ENCODE data around the gene MAPK4.

Gene MAPK4

DNA sequence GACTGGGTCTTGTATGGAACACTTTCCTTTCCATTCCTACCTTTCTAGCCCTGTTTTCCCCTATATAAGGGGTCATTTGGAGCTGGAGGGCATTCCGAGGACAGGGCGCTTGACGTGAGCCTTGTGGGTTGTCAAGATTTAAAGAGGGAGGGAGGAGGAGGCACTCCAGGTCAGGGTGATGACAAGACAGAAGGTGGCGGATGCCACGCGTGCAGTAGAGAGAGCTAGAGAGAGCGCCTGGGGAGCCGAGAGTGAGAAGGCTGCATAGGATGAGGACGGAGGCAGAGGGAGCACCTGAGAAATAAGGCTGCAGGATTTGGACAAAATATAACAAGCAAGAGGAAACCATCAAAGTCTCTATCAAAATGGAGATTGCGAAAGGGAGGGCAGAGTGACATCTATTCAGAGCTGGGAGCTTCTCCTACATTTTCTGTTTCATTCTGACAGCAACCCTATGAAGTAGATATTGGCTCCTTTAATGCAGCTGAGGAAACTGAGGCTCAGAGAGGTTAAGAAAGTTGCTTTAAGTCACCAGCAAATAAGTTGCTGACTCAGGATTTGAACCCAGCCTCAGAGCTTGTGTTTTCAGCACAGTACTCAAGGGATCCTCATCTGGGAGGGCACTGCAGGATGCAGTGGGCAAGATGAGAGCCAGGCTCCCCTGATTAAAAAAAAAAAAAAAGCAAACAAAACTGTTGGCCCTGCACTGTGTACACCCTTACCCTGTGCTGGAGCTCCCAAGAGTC, 135.7 kb downstream of the MAPK4 start:
- no peak overlapping the region for H3K27ac ChIP-seq
- TF ChIP-seq, protein P1, sequence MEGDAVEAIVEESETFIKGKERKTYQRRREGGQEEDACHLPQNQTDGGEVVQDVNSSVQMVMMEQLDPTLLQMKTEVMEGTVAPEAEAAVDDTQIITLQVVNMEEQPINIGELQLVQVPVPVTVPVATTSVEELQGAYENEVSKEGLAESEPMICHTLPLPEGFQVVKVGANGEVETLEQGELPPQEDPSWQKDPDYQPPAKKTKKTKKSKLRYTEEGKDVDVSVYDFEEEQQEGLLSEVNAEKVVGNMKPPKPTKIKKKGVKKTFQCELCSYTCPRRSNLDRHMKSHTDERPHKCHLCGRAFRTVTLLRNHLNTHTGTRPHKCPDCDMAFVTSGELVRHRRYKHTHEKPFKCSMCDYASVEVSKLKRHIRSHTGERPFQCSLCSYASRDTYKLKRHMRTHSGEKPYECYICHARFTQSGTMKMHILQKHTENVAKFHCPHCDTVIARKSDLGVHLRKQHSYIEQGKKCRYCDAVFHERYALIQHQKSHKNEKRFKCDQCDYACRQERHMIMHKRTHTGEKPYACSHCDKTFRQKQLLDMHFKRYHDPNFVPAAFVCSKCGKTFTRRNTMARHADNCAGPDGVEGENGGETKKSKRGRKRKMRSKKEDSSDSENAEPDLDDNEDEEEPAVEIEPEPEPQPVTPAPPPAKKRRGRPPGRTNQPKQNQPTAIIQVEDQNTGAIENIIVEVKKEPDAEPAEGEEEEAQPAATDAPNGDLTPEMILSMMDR (conservative IDR thresholded peaks at IDR 0.05): no peak

DNA sequence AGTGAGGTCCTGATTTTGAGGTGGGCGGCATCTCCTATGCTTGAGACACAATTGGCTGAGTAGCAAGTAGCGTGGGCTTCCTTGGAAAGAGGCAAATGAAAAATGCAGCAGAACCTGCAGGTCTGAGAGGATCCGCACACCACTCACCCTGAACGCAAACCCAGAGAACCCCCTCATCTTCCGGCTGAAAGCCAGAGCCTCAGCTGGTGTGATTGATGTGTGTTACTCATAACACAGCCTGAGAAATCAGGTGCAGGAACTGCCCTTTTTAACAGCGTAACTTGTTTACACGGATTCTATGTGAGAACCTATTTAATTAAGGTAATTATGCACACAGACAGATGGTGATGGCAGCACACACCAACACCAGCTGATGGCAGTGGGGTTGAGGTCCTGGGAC, 136.5 kb downstream of the MAPK4 start:
- TF ChIP-seq, protein P1 (conservative IDR thresholded peaks at IDR 0.05): no peak
- no peak overlapping the region for H3K27ac ChIP-seq

DNA sequence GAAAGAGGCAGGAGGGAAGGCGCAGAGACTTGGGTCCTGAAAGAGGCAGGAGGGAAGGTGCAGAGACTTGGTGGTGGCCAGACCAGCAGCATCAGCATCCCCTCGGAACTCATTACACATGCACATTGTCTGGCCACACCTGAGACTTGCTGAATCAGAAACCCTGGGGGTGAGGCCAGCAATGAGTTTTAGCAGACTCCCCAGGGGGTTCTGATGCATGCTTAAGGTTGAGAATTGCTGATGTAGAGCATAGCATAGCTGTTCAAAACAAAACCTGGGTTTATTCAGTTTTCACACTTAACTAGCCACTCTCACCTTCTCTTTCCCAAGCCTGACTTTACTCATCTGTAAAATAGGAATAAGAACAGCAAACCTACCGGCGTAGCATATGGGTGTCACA, 137.0 kb downstream of the MAPK4 start:
- TF ChIP-seq, protein P1 (conservative IDR thresholded peaks at IDR 0.05): no peak
- no peak overlapping the region for H3K27ac ChIP-seq

DNA sequence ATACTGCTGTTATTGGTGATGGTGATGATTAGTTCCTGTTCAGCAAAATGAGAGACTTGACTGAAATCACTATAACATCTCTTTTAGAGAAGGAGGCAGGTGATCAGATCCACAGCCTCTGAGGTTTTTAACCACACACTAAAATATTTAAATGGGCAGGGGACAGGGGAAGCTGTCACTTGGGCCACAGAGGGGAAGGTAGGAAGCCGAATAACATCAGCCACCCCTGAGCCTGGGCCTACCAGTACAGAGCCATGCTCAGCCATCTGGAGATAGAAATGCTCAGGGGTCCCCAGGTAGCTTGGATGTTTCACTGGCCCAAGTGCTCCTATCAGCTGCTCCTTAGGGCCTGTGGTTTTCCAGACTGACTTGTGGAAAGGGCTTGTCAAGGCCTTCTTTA, 137.6 kb downstream of the MAPK4 start:
- no peak overlapping the region for H3K27ac ChIP-seq
- TF ChIP-seq, protein P1 (conservative IDR thresholded peaks at IDR 0.05): no peak

DNA sequence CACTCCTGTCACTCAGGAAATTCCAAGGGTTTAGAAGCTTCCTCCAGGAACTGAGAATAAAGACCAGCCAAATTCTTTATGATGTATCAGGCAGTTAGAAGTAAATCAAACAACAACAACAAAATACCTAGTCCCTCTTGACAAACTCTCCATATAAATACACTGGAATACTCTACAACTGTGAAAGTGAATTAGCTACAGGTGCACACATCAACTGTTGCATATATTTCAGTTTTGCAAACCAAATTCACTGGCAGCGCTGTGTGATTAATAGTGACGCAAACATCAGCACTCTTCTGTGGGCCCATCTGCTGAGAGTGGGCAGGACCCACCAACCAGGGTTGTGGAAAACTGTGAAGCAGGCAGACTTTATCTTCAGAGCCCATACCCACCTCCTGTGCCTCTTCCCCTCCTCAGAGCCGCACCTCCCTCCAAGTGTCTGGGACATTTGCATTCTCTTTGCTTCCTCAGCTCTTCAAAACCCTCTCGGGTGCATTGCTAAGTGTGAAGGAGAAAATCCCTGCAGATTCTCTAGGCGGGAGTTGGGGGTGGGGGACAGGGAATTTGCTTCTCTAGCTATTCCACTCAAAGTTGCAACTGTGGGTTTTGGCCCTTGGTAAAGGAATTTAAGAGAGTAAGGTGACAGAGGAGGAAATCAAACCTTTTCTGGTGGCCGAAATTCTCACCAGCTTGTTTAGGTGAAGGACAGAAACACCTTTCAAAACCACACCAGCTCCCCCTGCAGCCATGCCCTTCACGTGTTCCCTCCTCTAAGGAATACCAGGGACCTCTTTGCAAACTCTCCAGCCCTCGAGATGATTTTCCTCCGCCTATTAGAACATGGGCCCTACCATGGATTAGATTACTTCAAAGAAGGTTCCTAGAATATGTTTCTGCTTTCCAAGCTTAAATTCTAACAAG, 140.6 kb downstream of the MAPK4 start:
- H3K27ac ChIP-seq: no peak overlapping the region
- TF ChIP-seq, protein P1 (conservative IDR thresholded peaks at IDR 0.05): no peak

DNA sequence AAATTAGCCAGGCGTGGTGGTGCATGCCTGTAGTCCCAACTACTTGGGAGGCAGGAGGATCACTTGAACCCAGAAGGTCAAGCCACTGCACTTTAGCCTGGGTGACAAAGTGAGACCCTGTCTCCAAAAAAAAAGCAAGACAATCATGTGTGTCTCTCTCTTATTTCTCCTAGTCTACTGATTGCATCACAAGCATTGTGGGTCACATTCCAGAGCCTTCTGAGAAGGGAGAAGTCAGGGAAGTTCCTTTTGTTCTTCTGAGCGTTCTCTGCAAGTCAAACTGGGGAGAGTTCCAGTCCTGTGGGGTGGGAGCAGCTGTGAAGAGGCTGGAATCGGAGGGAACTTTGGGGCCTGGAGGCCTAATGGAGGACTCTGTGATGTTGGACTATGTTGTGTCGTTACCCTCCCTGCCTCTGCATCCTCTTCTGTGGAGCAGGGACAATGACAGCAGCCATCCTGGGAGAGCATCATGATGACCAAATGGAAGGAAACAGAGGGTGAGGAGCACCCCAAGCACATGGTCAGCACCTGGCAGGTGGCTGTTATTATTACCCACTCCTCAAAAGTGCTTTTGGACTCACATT, 144.6 kb downstream of the MAPK4 start:
- no peak overlapping the region for H3K27ac ChIP-seq
- TF ChIP-seq, protein P1 (conservative IDR thresholded peaks at IDR 0.05): no peak

DNA sequence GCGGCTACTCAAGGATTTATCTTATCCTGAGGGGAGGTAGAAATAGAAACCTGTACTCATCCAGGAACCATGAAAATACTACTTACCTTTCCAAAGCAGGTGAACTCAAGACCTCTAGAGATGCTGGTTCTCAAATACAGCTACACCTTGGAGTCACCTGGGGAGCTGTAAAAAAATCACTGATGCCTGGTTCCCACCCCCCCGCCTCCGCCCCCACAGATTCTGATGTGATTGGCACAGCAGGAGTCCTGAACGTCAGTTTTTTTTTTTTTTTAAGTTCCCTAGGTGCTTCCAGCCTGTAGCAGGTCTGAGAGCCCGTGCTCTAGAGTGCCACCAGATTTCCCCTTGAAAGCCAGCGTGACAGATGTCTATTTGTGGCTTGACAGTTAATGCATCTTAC, 146.3 kb downstream of the MAPK4 start:
- H3K27ac ChIP-seq: no peak overlapping the region
- TF ChIP-seq, protein P1 (conservative IDR thresholded peaks at IDR 0.05): no peak
